Keratinocyte (primary cell): ENCODE data around the gene MLXIP. TPM values are rescaled to one million over a fixed set of nuclear protein-coding genes. Genes with fewer than 3 reads are reported as not detected.

Experiments used
- DNase-seq: peaks from one replicate; pipeline ENCODE4 v3.0.0-alpha.2; 2011; ENCODE audit warnings: low read depth, missing footprints, low spot score
- FAIRE-seq: peaks from 2 replicates; lab custom pipeline; 2011; peaks lifted over from hg19 to GRCh38; lab: Jason Lieb, UNC
- H2AFZ ChIP-seq: 2 replicates; pipeline ENCODE4 v1.6.0; 2012; ENCODE audit warnings: low read length, control low read depth, inconsistent platforms; ENCODE audit not compliant: control insufficient read depth
- H3K27ac ChIP-seq: 2 replicates; pipeline ENCODE4 v1.5.1; 2011; ENCODE audit warnings: low read length; ENCODE audit not compliant: control insufficient read depth, insufficient read depth
- H3K27me3 ChIP-seq: 3 replicates; pipeline ENCODE4 v1.6.0; 2011; ENCODE audit warnings: low read length; ENCODE audit not compliant: control insufficient read depth, insufficient read depth; ENCODE audit errors: extremely low read depth
- H3K36me3 ChIP-seq, 2 experiments: 2 replicates in 1 of 2; 3 replicates in 1 of 2; pipeline ENCODE4 v1.5.1; 2011; ENCODE audit warnings: low read length in 2 of 2, mild to moderate bottlenecking in 1 of 2; ENCODE audit not compliant: control insufficient read depth in 2 of 2, insufficient read depth in 2 of 2; ENCODE audit errors: extremely low read depth in 1 of 2
- H3K4me1 ChIP-seq: 3 replicates; pipeline ENCODE4 v1.5.1; 2011; ENCODE audit warnings: low read length; ENCODE audit not compliant: control insufficient read depth, insufficient read depth; ENCODE audit errors: extremely low read depth
- H3K4me2 ChIP-seq: 3 replicates; pipeline ENCODE4 v1.6.0; 2011; ENCODE audit warnings: low read depth, low read length; ENCODE audit not compliant: control insufficient read depth, insufficient read depth; ENCODE audit errors: extremely low read depth
- H3K4me3 ChIP-seq, 3 experiments: fragments of 200-600 bp in 1 of 3; sonication (generic) in 1 of 3; 2 replicates in 2 of 3; 3 replicates in 1 of 3; pipeline ENCODE4 v1.5.1; 2011 to 2016; ENCODE audit warnings: low read length in 3 of 3, mild to moderate bottlenecking in 3 of 3, control low read depth in 2 of 3, inconsistent platforms in 1 of 3, low read depth in 1 of 3, mixed read lengths in 1 of 3, mixed run types in 1 of 3, moderate library complexity in 1 of 3; ENCODE audit not compliant: control insufficient read depth in 2 of 3, insufficient read depth in 2 of 3; ENCODE audit errors: extremely low read depth in 1 of 3
- H3K79me2 ChIP-seq: 2 replicates; pipeline ENCODE4 v1.6.0; 2012; ENCODE audit warnings: low read length; ENCODE audit not compliant: control insufficient read depth, insufficient read depth
- H3K9ac ChIP-seq: 3 replicates; pipeline ENCODE4 v1.6.0; 2011; ENCODE audit warnings: low read length; ENCODE audit not compliant: control insufficient read depth, insufficient read depth; ENCODE audit errors: extremely low read depth
- H3K9me1 ChIP-seq: 3 replicates; pipeline ENCODE4 v1.6.0; 2011; ENCODE audit warnings: low read length; ENCODE audit not compliant: control insufficient read depth, insufficient read depth; ENCODE audit errors: extremely low read depth
- H3K9me3 ChIP-seq: 2 replicates; pipeline ENCODE4 v1.5.1; 2012; ENCODE audit warnings: low read depth, low read length; ENCODE audit not compliant: control insufficient read depth
- H4K20me1 ChIP-seq: 3 replicates; pipeline ENCODE4 v1.6.0; 2011; ENCODE audit warnings: low read length; ENCODE audit not compliant: control insufficient read depth, insufficient read depth; ENCODE audit errors: extremely low read depth
- CTCF ChIP-seq, 3 experiments: IDR thresholded peaks in 1 of 3; conservative IDR thresholded peaks in 1 of 3; optimal IDR thresholded peaks in 1 of 3; 2 replicates in 2 of 3; 3 replicates in 1 of 3; pipeline versions ENCODE3 to v1.5.1; 2011; ENCODE audit warnings: low read length in 3 of 3, mild to moderate bottlenecking in 3 of 3, moderate library complexity in 2 of 3, control low read depth in 1 of 3, inconsistent platforms in 1 of 3; ENCODE audit not compliant: insufficient read depth in 2 of 3; ENCODE audit errors: extremely low read depth in 1 of 3
- EZH2 ChIP-seq: IDR thresholded peaks from one replicate; pipeline ENCODE4 v1.6.1; 2012; ENCODE audit warnings: inconsistent platforms, mild to moderate bottlenecking, low read length, moderate library complexity
- dilution Hi-C: fragments of 300-500 bp; cut with MboI; formaldehyde crosslinking; loops from one replicate; pipeline ENCODE4 v1.7.0; 2020; ENCODE audit warnings: low sequenced_read_pairs; ENCODE audit not compliant: extremely low pct_ligation_motif_present
- polyA plus RNA-seq, 5 experiments: library from polyadenylated mRNA; depleted of rRNA in 3 of 5; stranded (reverse) in 3 of 5; stranded (forward) in 1 of 5; unstranded in 1 of 5; fragments of >200 nt; gene quantifications; 1 replicate in 1 of 5; 2 replicates in 3 of 5; 3 replicates in 1 of 5; pipeline versions ENCODE4 v1.2.1 to v1.2.3, GENCODE V29; 2011 to 2012; ENCODE audit warnings: missing spikeins in 2 of 5, low read depth in 1 of 5, low replicate concordance in 1 of 5

MLXIP gene
- polyA plus RNA-seq, 1 donor (not counting 4 experiments of a cell fraction or from before 2014, with no cell fraction given): 5.5 TPM

GRCh38 chr12:122062832-122063693 is 15.5 kb upstream of the MLXIP start:
- no peak overlapping the region for H3K4me3 ChIP-seq
- no peaks in the 10 kb centered on the region for H3K27me3 ChIP-seq
- peaks cover 11% of the 10 kb centered on the region in 2 experiments for H3K36me3 ChIP-seq
- peak; percentile 33 for DNase-seq
- peaks cover 18% of the 10 kb centered on the region for H3K4me1 ChIP-seq
- no peak for TF ChIP-seq EZH2
- TF ChIP-seq CTCF (optimal IDR thresholded peaks at IDR 0.05 in 1 of 3, IDR thresholded peaks at IDR 0.05 in 1 of 3, conservative IDR thresholded peaks at IDR 0.05 in 1 of 3; ENCODE audit: extremely low read depth in 1 of 3, insufficient read depth in 2 of 3, low read length in 3 of 3): no peak
- no peaks in the 10 kb centered on the region for H3K9me1 ChIP-seq
- H4K20me1 ChIP-seq: no peaks in the 10 kb centered on the region
- peak overlapping the region; percentile 57 for H3K9ac ChIP-seq
- no peaks in the 10 kb centered on the region for H3K9me3 ChIP-seq
- peak overlapping the region; percentile 59 for H3K27ac ChIP-seq
- H3K79me2 ChIP-seq: no peaks in the 10 kb centered on the region
- H2AFZ ChIP-seq: peak overlapping the region; percentile 63
- FAIRE-seq: peak; percentile 77
- H3K4me2 ChIP-seq: peak overlapping the region; percentile 7
- dilution Hi-C loops: no loop called here

- no peaks in the 10 kb centered on the region for H3K79me2 ChIP-seq
- TF ChIP-seq EZH2 (no peak), CTCF (optimal IDR thresholded peaks at IDR 0.05 in 1 of 3, IDR thresholded peaks at IDR 0.05 in 1 of 3, conservative IDR thresholded peaks at IDR 0.05 in 1 of 3; ENCODE audit: extremely low read depth in 1 of 3, insufficient read depth in 2 of 3, low read length in 3 of 3) (no peak)
- H3K9me1 ChIP-seq: no peaks in the 10 kb centered on the region
- dilution Hi-C loops: no loop called here
- no peak overlapping the region for H3K9ac ChIP-seq
- no peaks in the 10 kb centered on the region for H4K20me1 ChIP-seq
- FAIRE-seq (no peak), DNase-seq (no peak)
- H3K4me1 ChIP-seq: peaks cover 18% of the 10 kb centered on the region
- H3K4me3 ChIP-seq: no peak overlapping the region
- H3K36me3 ChIP-seq: peaks cover 10 to 11% of the 10 kb centered on the region in 2 experiments
- H3K27me3 ChIP-seq: no peaks in the 10 kb centered on the region
- H2AFZ ChIP-seq: no peak overlapping the region
- no peaks in the 10 kb centered on the region for H3K9me3 ChIP-seq
- H3K4me2 ChIP-seq: peak overlapping the region; percentile 7
- H3K27ac ChIP-seq: no peak overlapping the region
These were observed 14.9 kb upstream of the MLXIP start for GRCh38 chr12:122063694-122064024.
